GM04503 (cell line): ENCODE data around the gene NPAS3.

Experiments used
- DNase-seq: peaks from one replicate; pipeline ENCODE4 v3.0.0-alpha.2; 2012; ENCODE audit warnings: low read depth

Gene NPAS3

DNA sequence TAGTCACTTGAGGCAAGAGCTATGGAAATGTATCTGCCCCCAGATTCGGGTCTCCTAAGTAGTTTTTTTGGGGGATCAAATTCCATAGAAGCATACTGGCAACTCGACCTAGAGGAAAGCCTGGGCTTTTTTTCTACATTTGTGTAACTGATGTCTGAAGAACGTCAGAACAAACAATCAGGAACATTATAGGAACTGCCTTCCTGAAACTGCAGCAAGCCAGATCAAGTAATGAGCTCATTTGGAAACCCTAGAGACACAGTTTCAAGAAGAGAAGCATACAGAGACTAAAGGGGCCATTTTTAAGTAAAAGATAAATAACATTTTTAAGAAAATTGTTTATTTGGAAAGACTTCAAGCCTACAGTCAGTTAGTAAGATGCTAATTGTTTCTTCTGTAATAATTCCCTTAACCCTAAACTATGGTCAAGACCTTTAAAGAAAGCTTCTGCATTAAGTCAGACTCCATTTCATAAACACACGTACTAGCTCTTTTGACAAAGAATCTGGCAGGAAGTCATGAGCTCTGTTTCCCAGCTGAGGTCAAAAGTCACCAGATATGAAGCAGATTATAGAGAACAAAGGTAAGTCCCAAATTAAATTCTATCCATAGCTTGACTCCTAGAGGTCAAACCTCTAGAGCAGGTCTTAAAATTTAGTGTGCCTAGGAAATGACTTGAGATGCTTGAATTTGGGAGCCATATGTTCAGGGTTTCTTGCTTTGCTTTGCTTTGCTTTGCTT is 899.4 kb downstream of the NPAS3 start:
- DNase-seq: no peak

DNA sequence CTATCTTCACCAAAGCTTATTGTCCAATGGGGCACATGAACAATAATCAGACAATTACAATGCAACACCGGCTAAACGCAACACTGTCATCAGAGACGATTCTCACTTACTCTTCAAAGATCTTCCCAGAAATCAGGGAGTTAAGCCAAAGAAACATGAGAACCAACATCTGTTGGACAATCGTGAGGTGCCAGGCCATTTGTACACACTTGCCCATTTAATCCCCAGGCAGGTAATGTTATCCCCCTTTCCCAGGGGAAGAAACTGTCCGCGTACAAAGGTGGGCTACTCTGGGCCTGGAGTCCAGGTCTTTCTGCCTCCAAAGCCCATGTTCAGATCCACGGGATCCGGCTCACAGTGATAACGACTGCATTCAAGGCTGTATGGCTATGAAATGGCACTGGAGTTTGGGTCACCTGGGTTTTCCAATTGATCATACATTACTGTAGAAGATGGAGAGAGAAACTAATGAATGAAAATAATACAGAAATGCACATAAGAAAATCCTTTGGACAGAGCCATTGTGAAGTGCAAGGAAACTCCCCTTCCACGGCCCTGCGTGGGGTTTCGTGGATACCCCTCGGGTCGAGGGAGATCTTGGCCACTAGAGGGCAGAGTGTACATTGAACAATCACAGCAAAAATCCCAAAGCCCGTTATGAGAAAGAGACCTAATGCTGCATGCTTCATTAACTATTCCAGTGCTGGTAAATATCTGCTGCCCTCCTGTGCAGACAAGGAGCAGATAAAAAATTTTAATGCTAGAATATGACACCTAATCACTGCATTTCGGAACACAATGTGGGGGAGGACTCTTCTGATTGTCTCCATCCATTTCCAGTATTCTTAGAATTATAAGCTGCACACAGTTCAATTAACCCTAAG is 900.8 kb downstream of the NPAS3 start:
- DNase-seq: no peak

DNA sequence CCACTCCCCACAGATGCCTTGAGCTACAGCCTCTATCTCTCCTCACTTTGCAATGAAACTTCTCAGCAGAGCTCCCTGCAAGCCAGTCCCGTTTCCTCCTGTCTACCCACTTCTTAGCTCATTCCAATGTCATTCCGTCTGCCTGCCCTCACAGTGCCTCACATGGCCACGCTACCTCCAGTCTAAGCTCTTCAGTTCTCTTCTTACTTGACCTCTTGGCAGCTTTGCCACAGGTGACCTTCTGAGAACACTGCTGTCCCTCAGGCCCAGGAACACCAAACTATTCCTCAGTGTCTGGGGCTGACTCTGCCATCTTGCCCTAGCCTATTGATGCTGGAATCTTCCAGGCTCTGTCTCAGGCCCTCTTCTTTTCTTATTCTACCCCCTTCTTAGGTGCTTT is 902.1 kb downstream of the NPAS3 start:
- DNase-seq: no peak

DNA sequence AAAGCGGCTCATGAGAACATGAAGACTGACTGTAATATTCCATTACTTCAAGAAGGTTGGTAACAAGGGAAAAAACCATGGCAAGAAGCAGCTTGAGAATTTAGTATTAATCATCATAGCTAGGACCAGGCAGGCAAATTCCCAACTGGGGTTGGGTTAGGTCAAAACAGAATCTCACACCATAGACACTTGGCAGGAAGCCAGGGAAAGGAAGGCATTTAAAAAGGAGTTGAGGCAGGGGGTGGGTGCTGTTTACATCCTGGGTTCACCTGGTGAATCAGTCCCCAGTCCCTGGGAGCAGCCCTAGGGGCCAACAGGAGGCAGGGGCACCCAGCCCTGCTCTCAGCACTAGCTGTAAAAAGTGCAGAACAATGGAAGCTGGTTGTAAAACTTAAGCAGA is 903.6 kb downstream of the NPAS3 start:
- DNase-seq: no peak

DNA sequence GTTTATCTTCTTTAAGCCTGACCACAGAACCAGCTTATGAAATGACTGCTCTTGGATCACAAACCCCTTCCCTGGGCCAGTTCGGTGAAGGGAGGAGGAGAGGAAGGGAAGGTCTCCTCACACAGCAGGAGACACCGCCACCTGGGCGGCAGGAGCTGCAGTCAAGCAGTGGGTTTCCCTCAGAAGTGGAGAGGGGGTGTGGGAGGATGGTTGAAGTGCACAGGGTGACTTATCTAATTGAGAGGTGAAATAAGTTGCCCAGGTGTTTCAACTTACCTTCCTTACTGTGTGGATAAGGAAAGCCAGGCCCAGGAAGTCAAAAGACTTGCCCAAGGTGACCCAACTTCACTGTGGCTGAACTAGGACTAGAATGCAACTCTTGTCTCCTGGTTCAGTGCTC is 905.4 kb downstream of the NPAS3 start:
- DNase-seq: no peak

DNA sequence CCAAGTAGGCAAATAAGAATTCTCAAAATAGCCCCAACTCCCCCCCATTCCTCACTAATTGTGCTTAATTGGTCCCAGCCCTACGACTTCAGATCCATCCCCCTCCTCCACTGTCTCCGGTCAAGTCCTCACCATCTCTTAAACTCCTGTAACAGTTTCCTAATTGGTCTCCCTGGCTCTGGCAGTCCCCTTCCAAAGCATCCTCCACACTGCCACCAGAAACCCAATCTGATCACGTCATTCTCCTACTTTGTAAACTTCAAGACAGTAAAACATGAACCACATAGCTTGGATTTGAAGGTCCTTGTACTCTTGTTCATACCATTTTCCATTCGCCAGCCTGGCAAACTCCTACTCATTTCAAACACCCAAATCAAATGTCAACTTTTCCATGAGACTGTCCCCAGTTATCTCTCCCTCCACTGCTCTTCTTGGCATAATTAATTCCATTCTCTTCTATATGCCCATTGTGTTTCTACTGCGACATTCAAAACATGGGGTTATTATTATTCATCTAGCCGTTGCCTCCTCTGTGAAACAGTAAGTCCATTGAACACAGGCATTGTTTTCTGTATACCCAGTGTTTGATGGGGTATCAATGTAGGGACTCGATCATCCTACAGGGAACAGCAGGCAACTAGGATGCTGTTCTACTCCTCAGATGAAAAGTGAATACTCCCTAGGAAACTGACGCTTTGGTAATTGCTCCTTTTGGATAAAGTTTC is 907.6 kb downstream of the NPAS3 start:
- DNase-seq: no peak

DNA sequence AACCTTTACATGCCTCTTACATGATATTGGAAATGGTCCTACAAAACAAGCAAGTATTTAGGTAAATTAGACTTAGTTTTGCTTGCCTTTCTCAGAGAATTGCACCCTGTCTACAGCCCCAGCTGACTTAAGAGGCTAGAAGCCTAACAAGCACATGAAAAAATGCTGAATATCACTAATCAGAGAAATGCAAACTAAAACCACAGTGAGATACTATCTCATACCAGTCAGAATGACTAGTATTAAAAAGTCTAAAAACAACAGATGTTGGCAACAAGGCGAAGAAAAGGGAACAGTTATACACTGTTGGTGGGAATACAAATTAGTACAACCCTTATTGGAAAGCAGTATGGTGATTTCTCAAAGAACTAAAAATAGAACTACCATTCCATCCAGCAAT is 908.4 kb downstream of the NPAS3 start:
- DNase-seq: peak; percentile 15

DNA sequence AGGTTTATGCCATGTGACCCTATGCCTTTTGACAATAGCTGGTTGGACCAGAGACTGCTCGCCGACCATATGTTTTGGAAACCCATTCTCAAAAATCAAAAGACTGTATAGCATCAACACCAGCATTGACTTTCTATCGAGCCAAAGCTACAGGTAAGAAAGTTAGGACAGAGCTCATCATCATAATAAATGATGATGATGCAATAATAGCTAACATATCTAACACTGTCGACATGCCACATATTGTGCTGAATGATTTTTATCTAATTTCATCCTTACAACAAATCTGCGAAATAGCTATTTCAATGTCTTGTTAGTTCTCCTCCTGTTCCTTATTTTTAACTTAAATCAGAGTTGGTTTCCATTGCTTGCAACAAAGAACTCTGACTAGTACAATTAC is 909.3 kb downstream of the NPAS3 start:
- no peak for DNase-seq

DNA sequence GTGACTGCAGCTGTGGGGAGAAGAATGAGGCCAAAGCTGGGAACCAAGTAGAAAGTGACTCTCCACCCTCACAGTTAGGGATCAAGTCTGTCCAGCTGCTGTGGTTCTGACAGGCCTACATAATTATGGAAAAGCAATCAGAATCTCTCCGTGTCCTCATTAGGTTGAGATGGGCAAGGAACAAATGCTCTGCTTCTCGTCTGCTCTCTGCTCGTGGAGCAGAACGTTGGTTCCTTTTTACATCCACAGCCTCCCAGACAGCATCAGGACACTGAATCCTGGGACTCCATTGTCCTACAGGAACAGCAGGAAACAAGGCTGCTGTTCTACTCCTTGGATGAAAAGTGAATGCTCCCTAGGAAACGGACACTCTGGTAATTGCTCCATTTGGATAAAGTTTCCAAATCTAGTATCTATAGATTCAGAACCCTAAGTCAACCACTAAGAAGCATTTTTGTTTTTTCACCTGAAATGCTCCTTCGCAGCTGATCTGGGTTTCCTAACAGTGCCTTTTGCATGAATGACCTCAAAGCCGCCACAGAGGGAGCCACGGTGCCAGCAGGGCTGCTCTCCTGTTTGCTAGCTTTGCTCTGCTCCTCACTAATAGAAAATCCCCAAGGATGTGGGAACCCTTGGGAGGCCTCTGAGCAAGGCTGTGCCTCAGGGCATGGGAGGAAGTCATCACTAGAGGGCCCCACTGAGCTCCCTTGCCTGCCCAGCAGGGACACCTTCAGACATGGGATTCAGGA is 910.2 kb downstream of the NPAS3 start:
- no peak for DNase-seq

DNA sequence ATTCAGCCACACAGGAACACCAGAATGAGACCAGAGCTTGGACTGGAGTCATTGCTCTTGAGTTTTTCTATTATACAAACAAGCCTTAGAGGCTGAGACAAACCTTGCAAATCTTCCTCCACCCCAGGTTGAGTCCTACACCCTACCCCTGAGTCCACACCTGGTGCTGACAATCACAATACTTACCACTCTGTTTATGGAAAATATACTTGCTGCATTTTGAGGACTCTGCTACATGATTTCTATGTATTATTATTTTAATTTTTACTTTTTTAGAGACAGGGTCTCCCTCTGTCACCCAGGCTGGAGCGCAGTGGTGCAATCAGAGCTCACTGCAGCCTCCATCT is 910.7 kb downstream of the NPAS3 start:
- no peak for DNase-seq

DNA sequence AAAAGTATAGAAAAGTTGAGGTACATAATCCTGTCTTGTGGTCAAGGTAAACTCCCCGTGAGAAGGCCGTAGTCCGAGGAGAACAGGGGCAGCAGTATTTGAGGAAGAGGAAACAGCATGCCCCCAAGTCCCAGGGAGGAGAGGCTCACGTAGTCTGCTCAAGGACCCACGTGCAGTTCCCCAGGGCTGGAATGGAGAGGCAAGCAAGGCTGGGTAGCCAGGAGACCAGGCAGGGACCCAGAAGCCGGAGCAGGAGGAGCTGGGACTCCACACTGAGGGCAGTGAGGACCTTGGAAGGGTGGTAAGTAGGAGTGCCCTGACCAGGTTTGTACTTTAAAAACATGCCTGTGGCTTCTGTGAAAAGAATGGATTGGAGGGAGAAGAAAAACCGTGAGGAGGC is 912.1 kb downstream of the NPAS3 start:
- DNase-seq: no peak

DNA sequence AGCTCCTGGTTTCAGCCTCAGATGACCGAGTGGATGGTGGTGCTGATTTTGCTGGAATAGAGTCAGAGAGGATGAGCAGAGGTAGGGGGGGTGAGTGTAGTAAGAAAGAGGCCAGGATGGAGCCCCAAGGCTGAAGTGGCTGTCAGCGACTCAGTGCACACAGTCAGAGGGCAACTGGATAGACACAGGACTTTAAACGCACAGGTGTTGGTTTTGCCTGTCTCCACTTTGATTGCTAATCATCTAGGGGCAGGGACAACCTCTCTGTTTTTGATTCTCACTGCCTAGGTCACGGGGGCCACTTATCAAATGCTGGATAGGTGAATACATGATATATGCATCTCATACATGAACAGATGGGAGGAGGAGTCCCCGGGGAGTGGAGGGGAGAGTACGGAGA is 912.7 kb downstream of the NPAS3 start:
- no peak for DNase-seq

DNA sequence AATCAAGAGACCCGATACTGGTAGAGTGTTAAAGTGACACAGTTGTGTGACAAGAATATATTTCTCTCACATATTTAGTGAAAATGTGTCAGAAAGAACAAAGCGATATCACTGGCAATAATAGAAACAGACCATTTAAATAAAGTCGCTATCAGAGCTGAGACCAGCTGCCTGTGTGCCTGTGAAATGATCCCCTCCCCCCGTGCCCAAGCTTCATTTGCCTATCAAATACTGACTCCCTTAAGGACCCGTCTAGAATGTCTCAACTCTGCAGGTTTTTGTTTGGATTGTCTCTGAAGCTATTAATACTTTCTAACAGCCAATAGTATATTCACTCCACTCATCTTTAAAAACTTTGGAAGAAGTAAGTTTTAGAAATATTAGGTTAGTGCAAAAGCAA is 913.3 kb downstream of the NPAS3 start:
- no peak for DNase-seq
